Measurements from ENCODE around the gene MEGF6.

The MEGF6 gene

GRCh38 chr1:3527774-3528173 is 83.5 kb downstream of the MEGF6 start:
- DNase-seq (ENCODE audit: extremely low read depth in 1 of 2, low read depth in 1 of 2), result no peak

DNA sequence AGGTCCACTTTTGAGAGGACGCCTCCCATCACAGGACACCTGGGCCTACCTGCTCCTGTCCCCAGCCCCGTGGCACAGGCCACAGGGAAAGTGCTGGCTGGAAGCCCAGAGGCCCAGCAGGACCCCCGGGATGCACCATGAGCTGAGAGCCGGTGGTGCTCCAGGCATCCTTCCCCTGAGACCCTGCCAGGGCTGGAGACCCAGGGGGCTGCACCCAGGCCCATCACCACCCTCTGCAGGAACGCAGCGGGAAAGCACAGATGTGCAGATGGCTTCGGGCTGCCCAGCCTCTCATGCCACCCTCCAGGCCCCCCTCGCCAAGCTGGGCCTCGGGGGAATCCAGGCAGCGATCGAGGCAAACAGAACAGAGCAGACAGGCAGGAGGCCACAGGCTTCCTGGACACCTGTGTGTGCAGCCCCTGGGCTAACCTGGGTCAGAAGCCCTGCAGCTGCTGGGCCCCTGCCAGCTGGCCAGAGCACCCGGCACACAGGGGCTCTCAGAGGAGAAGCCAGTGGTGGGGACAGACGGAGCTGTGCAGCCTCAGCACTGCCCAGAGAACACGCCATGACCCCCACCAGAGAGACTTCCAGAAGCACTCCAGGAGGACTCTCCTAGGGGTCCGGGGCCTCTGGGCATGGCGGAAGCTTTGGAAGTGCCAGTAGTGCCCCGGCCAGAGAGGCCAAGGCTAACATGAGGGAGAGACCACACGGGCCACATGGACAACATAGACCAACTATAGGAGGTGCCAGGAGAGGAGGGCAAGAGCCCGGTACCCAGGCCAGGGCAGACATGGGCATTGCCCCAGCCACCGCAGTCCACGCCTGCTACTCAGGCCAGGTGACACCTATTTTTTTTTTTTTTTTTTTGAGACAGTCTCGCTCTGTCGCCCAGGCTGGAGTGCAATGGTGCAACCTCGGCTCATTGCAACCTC is 85.5 kb downstream of the MEGF6 start:
- DNase-seq (ENCODE audit: extremely low read depth in 1 of 2, low read depth in 1 of 2), result no peak

GRCh38 chr1:3524556-3525203 is 86.6 kb downstream of the MEGF6 start:
- no peak for DNase-seq (ENCODE audit: extremely low read depth in 1 of 2, low read depth in 1 of 2)

DNA sequence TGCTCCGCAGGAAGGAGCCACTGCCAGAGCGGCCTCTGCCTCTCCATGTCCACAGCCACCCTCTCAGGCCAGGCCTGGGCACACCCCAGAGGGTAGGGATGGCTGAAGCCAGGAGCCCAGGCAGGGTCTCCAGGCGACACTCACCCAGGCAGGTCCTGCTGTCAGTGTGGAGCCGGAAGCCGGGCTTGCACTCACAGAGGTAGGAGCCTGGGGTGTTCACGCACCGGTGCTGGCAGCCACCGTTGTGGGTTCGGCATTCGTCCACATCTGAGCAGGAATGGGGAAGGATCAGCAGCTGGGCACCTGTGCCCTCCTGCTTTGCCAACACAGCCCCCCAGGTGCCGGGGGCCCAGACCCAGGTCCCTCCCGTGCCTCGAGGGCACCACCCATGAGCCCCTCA is 87.3 kb downstream of the MEGF6 start:
- no peak for DNase-seq (ENCODE audit: extremely low read depth in 1 of 2, low read depth in 1 of 2)

GRCh38 chr1:3522564-3523265 is 88.6 kb downstream of the MEGF6 start:
- no peak for DNase-seq (ENCODE audit: extremely low read depth in 1 of 2, low read depth in 1 of 2)

- DNase-seq (ENCODE audit: extremely low read depth in 1 of 2, low read depth in 1 of 2), result no peak
Observed at GRCh38 chr1:3522112-3522511, 89.2 kb downstream of the MEGF6 start.

- DNase-seq (ENCODE audit: extremely low read depth in 1 of 2, low read depth in 1 of 2), result no peak
Observed at GRCh38 chr1:3521426-3521825, 89.9 kb downstream of the MEGF6 start.

- DNase-seq (ENCODE audit: extremely low read depth in 1 of 2, low read depth in 1 of 2), result no peak
Observed at GRCh38 chr1:3520419-3521378, 90.6 kb downstream of the MEGF6 start.

- no peak for DNase-seq (ENCODE audit: extremely low read depth in 1 of 2, low read depth in 1 of 2)
Observed at GRCh38 chr1:3519301-3519885, 91.9 kb downstream of the MEGF6 start.

DNA sequence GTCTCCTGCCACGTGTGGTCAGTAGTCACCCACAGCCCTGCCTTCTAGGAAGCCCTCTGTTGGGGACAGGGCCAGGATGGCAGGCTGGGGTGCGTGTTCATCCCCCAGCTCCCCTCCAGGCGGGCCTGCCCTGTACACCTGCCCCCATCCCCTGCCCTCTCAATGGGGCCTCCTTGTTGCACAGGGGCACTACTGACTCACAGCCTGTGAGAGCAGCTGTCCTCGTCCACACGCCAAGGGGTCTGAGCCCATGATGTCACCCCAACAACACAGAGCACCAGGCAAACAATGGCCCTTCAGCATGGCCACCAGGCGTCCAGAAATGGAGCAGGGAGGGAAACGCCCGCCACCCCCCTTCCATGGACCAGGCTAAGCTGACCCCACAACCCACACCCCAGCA is 92.6 kb downstream of the MEGF6 start:
- DNase-seq (ENCODE audit: extremely low read depth in 1 of 2, low read depth in 1 of 2), result no peak

- no peak for DNase-seq (ENCODE audit: extremely low read depth in 1 of 2, low read depth in 1 of 2)
Observed at GRCh38 chr1:3518256-3518655, 93.1 kb downstream of the MEGF6 start.

DNA sequence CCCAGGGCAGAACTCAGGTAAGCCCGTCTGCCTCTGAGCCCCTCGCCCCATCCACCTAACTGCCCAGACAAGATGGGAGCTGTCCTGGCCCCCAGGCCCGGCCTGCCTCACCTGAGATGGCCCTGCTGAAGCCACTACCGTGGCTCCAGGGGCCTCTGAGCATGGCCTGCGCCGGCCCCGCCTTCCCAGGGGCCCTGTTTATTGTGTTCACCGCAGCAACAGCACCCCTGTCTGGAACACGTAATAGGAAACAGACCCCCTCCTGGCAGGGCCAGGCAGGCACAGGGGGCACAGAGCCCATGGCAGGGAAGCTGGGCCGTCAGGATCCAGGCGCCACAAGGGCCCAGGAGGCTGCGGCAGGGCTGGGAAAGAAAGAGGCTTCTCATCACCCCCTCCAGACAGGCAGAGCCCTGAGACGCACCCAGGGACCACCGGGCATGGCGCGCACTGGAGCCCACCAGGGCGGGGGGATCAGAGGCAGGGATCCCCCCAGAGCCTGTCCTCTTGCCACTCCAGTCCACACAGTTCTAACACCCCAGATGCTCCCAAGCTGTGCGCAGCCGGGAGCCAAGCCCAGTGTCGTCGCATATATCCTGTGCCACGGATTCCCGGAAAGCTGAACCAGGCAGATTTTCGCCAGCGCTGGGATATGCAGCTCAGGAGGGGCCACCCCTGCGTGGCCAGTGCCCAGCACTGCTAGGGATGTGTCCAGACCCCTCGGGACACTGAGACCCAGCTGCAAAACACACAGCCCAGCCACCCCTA is 94.2 kb downstream of the MEGF6 start:
- no peak for DNase-seq (ENCODE audit: extremely low read depth in 1 of 2, low read depth in 1 of 2)

DNA sequence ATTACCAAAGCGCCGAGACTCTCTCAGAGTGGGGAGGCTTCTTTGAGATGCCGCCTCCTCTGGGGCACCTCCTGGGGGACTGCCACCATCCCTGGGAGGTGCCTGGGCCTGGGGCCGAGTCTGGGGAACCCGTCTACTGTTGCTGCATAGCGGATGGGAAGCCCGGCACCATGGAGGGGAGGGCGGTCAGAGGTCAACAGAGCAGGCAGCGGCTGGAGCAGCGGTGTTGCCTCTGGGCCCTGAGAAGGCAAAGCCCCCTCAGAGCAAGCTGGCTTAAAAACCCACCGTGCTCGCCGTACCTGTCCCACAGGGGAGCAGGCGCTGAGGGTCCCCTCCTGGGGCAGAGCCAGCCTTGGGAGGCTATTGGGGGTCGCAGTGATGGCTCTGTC is 94.8 kb downstream of the MEGF6 start:
- DNase-seq (ENCODE audit: extremely low read depth in 1 of 2, low read depth in 1 of 2), result no peak

GRCh38 chr1:3515774-3516480 is 95.4 kb downstream of the MEGF6 start:
- DNase-seq (ENCODE audit: extremely low read depth in 1 of 2, low read depth in 1 of 2), result no peak

DNA sequence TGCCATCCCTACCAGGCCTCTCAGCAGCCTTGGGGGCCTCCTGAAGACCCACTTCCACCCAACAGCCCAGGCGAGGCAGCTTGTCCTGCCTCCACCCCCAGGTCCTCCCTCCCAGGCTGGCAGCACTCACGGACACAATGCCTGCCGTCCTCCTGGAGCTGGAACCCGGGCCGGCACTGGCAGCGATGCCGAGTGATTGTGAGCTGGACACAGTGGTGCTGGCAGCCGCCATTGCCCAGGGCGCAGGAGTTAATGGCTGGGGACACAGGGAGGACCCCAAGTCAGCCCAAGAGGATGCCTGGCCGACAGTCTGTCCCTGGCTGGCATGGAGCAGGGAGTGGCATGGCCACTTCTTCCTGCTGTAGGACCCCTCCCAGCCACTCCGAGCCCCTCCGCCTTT is 96.0 kb downstream of the MEGF6 start:
- no peak for DNase-seq (ENCODE audit: extremely low read depth in 1 of 2, low read depth in 1 of 2)

DNA sequence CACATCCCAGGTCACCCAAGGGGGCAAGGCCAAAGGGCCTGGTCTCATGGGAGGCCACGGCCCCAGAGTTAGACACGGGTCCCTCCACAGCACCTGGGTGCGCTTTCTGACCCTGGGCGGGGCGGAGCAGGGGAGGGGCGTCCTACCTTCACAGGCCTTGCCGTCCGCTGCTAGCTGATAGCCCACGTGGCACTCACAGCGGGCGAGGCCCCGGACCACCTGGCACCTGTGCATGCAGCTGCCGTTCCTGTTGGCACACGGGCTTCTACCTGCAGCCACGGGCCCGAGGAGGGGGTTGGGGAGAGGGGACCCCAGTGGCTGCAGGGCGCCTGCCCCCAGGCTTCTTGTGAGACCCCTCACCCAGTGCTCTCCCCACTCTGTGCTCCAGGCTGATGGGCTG is 96.9 kb downstream of the MEGF6 start:
- no peak for DNase-seq (ENCODE audit: extremely low read depth in 1 of 2, low read depth in 1 of 2)

DNA sequence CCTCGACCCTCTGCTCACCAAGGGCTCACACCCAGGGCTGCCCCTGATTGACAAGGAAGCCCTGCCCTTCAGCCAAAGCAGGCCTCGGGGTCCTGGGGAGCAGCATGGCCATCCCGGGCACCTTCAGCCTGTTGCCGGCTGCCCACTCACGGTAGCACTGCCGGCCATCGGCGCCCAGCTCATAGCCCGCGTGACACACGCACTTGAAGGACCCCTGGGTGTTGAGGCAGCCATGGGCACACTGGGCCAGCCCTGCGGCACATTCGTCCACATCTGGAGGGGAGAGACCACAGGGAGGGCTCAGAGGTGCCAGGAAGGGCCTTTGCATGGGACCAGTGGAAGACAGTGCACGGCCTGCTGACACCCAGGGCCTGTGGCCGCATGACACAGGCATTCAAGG is 99.5 kb downstream of the MEGF6 start:
- DNase-seq (ENCODE audit: extremely low read depth in 1 of 2, low read depth in 1 of 2), result no peak

- no peak for DNase-seq (ENCODE audit: extremely low read depth in 1 of 2, low read depth in 1 of 2)
Observed at GRCh38 chr1:3511306-3511705, 100.0 kb downstream of the MEGF6 start.

DNA sequence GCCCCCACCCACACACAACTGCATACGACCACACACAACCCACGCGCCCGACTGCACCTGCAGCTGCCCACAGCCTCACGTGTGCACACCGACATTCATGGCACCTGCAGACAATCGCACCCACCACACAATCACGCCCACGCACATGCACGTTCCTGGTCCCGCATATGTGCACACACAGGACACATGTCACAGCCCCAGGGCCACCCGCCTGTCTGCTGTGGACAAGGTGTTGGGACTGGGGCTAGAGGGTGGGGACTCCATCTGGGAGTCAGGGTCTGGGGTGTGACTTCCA is 100.4 kb downstream of the MEGF6 start:
- DNase-seq (ENCODE audit: extremely low read depth in 1 of 2, low read depth in 1 of 2), result no peak
